Body of pancreas (tissue), 4 donors: Measurements from ENCODE around the gene AP4E1.

Experiments
- POLR2A ChIP-seq, 3 donors: fragments of 450-650 bp; IDR thresholded peaks; one replicate each; pipeline ENCODE4 v1.6.1; 2016; ENCODE audit warnings: antibody characterized with exemption in 3 of 3, mild to moderate bottlenecking in 2 of 3
- TF ChIP-seq, protein P1 (sequence below), 7 experiments: fragments of 450-650 bp in 4 of 7; fragments of 200-600 bp in 3 of 7; sonication (generic) in 3 of 7; IDR thresholded peaks; one replicate each; pipeline ENCODE4 v1.5.1; 2016 to 2019; ENCODE audit warnings: antibody characterized with exemption in 7 of 7

DNA sequence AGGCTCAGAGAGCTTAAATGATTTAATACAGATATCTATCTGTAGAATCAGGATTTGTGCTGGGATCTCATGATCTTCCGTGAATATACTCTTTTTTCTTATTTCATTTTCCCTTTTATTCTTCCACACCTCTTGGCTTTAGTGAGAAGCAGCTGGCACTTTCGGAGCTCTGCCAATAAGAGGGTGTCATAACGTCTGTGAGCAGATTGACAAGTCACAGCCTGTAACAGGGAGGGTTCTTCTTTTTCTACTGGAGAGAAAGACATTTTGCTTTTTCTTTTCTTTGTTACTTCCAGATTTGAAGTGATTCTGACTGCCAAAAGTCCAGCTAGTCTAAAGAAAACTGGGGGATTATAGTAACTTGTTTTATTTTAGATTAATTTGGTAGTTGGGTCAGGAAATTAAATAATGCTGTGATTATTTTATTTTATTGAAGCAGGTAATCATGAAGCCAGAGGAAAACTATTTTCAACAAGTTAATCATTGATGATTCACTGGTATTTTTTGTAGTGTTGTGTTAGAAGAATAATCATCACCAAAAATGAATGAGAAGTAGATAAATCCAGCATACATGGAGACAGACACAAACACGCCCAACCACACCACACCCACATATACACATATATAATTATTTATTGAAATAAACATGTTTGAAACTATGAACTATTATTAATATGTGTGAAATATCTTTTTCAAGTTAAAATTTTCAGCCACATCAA is 116.4 kb downstream of the AP4E1 start:
- TF ChIP-seq, protein P1, sequence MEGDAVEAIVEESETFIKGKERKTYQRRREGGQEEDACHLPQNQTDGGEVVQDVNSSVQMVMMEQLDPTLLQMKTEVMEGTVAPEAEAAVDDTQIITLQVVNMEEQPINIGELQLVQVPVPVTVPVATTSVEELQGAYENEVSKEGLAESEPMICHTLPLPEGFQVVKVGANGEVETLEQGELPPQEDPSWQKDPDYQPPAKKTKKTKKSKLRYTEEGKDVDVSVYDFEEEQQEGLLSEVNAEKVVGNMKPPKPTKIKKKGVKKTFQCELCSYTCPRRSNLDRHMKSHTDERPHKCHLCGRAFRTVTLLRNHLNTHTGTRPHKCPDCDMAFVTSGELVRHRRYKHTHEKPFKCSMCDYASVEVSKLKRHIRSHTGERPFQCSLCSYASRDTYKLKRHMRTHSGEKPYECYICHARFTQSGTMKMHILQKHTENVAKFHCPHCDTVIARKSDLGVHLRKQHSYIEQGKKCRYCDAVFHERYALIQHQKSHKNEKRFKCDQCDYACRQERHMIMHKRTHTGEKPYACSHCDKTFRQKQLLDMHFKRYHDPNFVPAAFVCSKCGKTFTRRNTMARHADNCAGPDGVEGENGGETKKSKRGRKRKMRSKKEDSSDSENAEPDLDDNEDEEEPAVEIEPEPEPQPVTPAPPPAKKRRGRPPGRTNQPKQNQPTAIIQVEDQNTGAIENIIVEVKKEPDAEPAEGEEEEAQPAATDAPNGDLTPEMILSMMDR (IDR thresholded peaks at IDR 0.05) = no peak
- TF ChIP-seq POLR2A (IDR thresholded peaks at IDR 0.05) = no peak
